OCI-LY3 (cell line): ENCODE results near the gene RAP1A.

ENCODE experiments used
- CTCF ChIP-seq: fragments of 200-600, 300-600 bp; sonication (generic); IDR thresholded peaks from 2 replicates; pipeline ENCODE4 v1.5.1; 2014; ENCODE audit warnings: antibody characterized with exemption, low read length, low read depth
- EZH2phosphoT487 ChIP-seq: fragments of 200-600 bp; shearing (Covaris generic); IDR thresholded peaks from 2 replicates; pipeline ENCODE4 v1.6.1; 2018; ENCODE audit warnings: antibody characterized with exemption, mixed run types, low read depth

DNA sequence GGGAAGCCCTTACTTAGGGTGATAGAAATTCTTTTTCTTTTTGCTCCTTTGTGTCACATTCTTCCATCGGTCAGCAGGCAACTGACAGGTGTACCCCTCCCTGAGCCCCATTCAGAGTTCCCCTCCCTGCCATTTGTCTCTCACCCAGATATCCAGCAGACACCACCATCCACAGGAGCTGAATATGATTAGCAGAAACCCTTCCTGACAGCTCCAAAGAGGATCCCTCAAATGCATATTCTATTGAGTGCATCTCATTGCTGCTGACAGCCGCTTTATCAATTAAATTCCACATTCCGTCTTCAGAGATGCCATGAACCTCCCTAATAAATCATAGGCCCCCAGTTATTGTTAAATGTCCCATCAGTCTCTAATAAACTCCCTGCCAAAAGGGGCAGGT lies 130.0 kb downstream of the RAP1A start:
- TF ChIP-seq CTCF = no peak
- TF ChIP-seq EZH2phosphoT487 = no peak
